Activated gamma-delta T cell treated with Interleukin-2 at 50 U/mL for 16 hours (primary cell): ENCODE measurements around the gene FOXN3.

ENCODE experiments used
- DNase-seq: peaks from one replicate; pipeline ENCODE4 v3.0.0-alpha.2; 2020

FOXN3 gene

GRCh38 chr14:89356496-89356895 lies 60.5 kb downstream of the FOXN3 start:
- no peak for DNase-seq

GRCh38 chr14:89353766-89354113 lies 63.3 kb downstream of the FOXN3 start:
- no peak for DNase-seq

- DNase-seq, result no peak
These were observed 63.9 kb downstream of the FOXN3 start for GRCh38 chr14:89352976-89353765.

GRCh38 chr14:89351516-89352404 lies 65.3 kb downstream of the FOXN3 start:
- no peak for DNase-seq

GRCh38 chr14:89351221-89351515 lies 65.9 kb downstream of the FOXN3 start:
- DNase-seq, result no peak

GRCh38 chr14:89350152-89350551 lies 66.9 kb downstream of the FOXN3 start:
- no peak for DNase-seq

- no peak for DNase-seq
These were observed 67.6 kb downstream of the FOXN3 start for GRCh38 chr14:89349171-89350008.

GRCh38 chr14:89348722-89349121 lies 68.3 kb downstream of the FOXN3 start:
- DNase-seq, result no peak

- no peak for DNase-seq
These were observed 69.1 kb downstream of the FOXN3 start for GRCh38 chr14:89347885-89348284.

GRCh38 chr14:89344920-89345254 lies 72.1 kb downstream of the FOXN3 start:
- DNase-seq, result no peak

GRCh38 chr14:89343356-89343755 lies 73.7 kb downstream of the FOXN3 start:
- no peak for DNase-seq

- DNase-seq, result no peak
These were observed 75.0 kb downstream of the FOXN3 start for GRCh38 chr14:89342049-89342448.

GRCh38 chr14:89340200-89341181 lies 76.5 kb downstream of the FOXN3 start:
- DNase-seq, result no peak

GRCh38 chr14:89339579-89339978 lies 77.5 kb downstream of the FOXN3 start:
- no peak for DNase-seq

GRCh38 chr14:89339158-89339557 lies 77.9 kb downstream of the FOXN3 start:
- DNase-seq, result no peak

- DNase-seq, result no peak
These were observed 80.7 kb downstream of the FOXN3 start for GRCh38 chr14:89336338-89336737.

- no peak for DNase-seq
These were observed 85.0 kb downstream of the FOXN3 start for GRCh38 chr14:89332031-89332430.

GRCh38 chr14:89331398-89331797 lies 85.6 kb downstream of the FOXN3 start:
- DNase-seq, result no peak

- DNase-seq, result no peak
These were observed 86.6 kb downstream of the FOXN3 start for GRCh38 chr14:89330236-89331002.

- no peak for DNase-seq
These were observed 89.2 kb downstream of the FOXN3 start for GRCh38 chr14:89327771-89328212.

- DNase-seq, result no peak
These were observed 91.1 kb downstream of the FOXN3 start for GRCh38 chr14:89325959-89326358.
